H1 (cell line): ENCODE measurements around the gene VGLL2. TPM values are rescaled to one million over a fixed set of nuclear protein-coding genes. Genes with fewer than 3 reads are reported as not detected.

Source experiments
- CTCF ChIA-PET: fragments of 300-600 bp; sonication (Branson Sonifier 250); formaldehyde crosslinking; loops from one replicate; lab custom pipeline; 2021; ENCODE audit not compliant: partially characterized antibody; lab: Charles Lee
- POLR2A ChIA-PET: fragments of 300-600 bp; sonication (Branson Sonifier 250); formaldehyde crosslinking; loops from one replicate; lab custom pipeline; 2021; ENCODE audit warnings: inconsistent platforms; ENCODE audit not compliant: partially characterized antibody; lab: Charles Lee
- DNase-seq, 2 experiments: peaks; one replicate each; pipeline versions ENCODE4 v3.0.0 to v3.0.0-alpha.2; 2010 to 2022; ENCODE audit warnings: low spot score in 2 of 2, low read depth in 1 of 2, mixed read lengths in 1 of 2
- FAIRE-seq: peaks from 2 replicates; lab custom pipeline; 2011; peaks lifted over from hg19 to GRCh38; lab: Jason Lieb, UNC
- H2AFZ ChIP-seq: 2 replicates; pipeline ENCODE4 v1.8.1; 2012; ENCODE audit warnings: low read length, inconsistent platforms
- H2AK5ac ChIP-seq: 2 replicates; pipeline ENCODE4 v1.6.1; 2013; ENCODE audit warnings: low read depth, low read length
- H2BK120ac ChIP-seq: replicated peaks from 2 replicates; pipeline ENCODE3; 2013; ENCODE audit warnings: low read depth, low read length, inconsistent platforms
- H2BK12ac ChIP-seq: 2 replicates; pipeline ENCODE4 v1.6.1; 2013; ENCODE audit warnings: low read depth, low read length
- H2BK15ac ChIP-seq: 2 replicates; pipeline ENCODE4 v1.6.1; 2013; ENCODE audit warnings: low read length
- H2BK20ac ChIP-seq: 2 replicates; pipeline ENCODE4 v1.6.1; 2013; ENCODE audit warnings: low read length
- H2BK5ac ChIP-seq: 2 replicates; pipeline ENCODE4 v1.6.1; 2013; ENCODE audit warnings: low read depth, low read length
- H3K14ac ChIP-seq: 2 replicates; pipeline ENCODE4 v1.6.1; 2013; ENCODE audit warnings: inconsistent platforms; ENCODE audit not compliant: insufficient read length
- H3K18ac ChIP-seq: 2 replicates; pipeline ENCODE4 v1.6.1; 2013; ENCODE audit warnings: low read length; ENCODE audit errors: extremely low read depth
- H3K23ac ChIP-seq: 2 replicates; pipeline ENCODE4 v1.6.1; 2013; ENCODE audit warnings: inconsistent platforms; ENCODE audit not compliant: insufficient read length
- H3K23me2 ChIP-seq: 2 replicates; pipeline ENCODE4 v1.6.1; 2013; ENCODE audit warnings: low read depth, low read length
- H3K27ac ChIP-seq: 2 replicates; pipeline ENCODE4 v1.6.1; 2011; ENCODE audit warnings: low read depth, low read length, inconsistent platforms
- H3K27me3 ChIP-seq, 4 experiments: replicated peaks in 1 of 4; 1 replicate in 1 of 4; 2 replicates in 3 of 4; pipeline versions ENCODE4 v1.6.1 to v1.8.1; 2011 to 2013; ENCODE audit warnings: low read length in 3 of 4, mild to moderate bottlenecking in 3 of 4, inconsistent platforms in 2 of 4, mixed read lengths in 2 of 4, moderate library complexity in 1 of 4; ENCODE audit not compliant: control insufficient read depth in 3 of 4, insufficient read depth in 3 of 4; ENCODE audit errors: extremely low read depth in 1 of 4
- H3K36me3 ChIP-seq, 4 experiments: 2 replicates each; pipeline versions ENCODE4 v1.6.1 to v1.8.1; 2011 to 2013; ENCODE audit warnings: mild to moderate bottlenecking in 4 of 4, low read length in 3 of 4, moderate library complexity in 2 of 4, control low read depth in 1 of 4, inconsistent platforms in 1 of 4; ENCODE audit not compliant: insufficient read depth in 4 of 4, control insufficient read depth in 2 of 4
- H3K4ac ChIP-seq: replicated peaks from 2 replicates; pipeline ENCODE3; 2013; ENCODE audit warnings: low read length, low read depth, mixed read lengths, inconsistent platforms; ENCODE audit not compliant: insufficient read length
- H3K4me1 ChIP-seq, 4 experiments: replicated peaks in 1 of 4; 1 replicate in 1 of 4; 2 replicates in 3 of 4; pipeline versions ENCODE4 v1.6.1 to v1.8.1; 2011 to 2013; ENCODE audit warnings: low read length in 3 of 4, inconsistent platforms in 2 of 4, mixed read lengths in 1 of 4; ENCODE audit not compliant: insufficient read depth in 4 of 4, control insufficient read depth in 3 of 4
- H3K4me2 ChIP-seq, 2 experiments: 2 replicates each; pipeline versions ENCODE4 v1.6.1 to v1.8.1; 2011 to 2013; ENCODE audit warnings: low read depth in 2 of 2, low read length in 2 of 2, control low read depth in 1 of 2, inconsistent platforms in 1 of 2, mild to moderate bottlenecking in 1 of 2; ENCODE audit not compliant: insufficient read depth in 1 of 2
- H3K4me3 ChIP-seq, 4 experiments: fragments of 200-600, 300-600 bp in 1 of 4; sonication (generic), shearing (Covaris generic), sonication (Bioruptor Twin) in 1 of 4; 2 replicates each; pipeline versions ENCODE4 v1.5.1 to v1.8.1; 2011 to 2016; ENCODE audit warnings: low read length in 4 of 4, low read depth in 3 of 4, control low read depth in 2 of 4, inconsistent platforms in 2 of 4, mild to moderate bottlenecking in 2 of 4, mixed read lengths in 1 of 4, moderate library complexity in 1 of 4; ENCODE audit not compliant: insufficient read depth in 2 of 4; ENCODE audit errors: extremely low read depth in 1 of 4
- H3K56ac ChIP-seq: replicated peaks from 2 replicates; pipeline ENCODE3; 2013; ENCODE audit warnings: low read depth, mild to moderate bottlenecking, mixed read lengths, low read length, inconsistent platforms; ENCODE audit not compliant: insufficient read length
- H3K79me1 ChIP-seq: 2 replicates; pipeline ENCODE4 v1.6.1; 2013; ENCODE audit warnings: low read depth, low read length, control low read depth
- H3K79me2 ChIP-seq, 2 experiments: 2 replicates each; pipeline versions ENCODE4 v1.6.1 to v1.8.1; 2012 to 2013; ENCODE audit warnings: low read length in 2 of 2, mild to moderate bottlenecking in 2 of 2, inconsistent platforms in 1 of 2; ENCODE audit not compliant: insufficient read depth in 2 of 2, control insufficient read depth in 1 of 2
- H3K9ac ChIP-seq, 4 experiments: replicated peaks in 1 of 4; 1 replicate in 1 of 4; 2 replicates in 3 of 4; pipeline versions ENCODE4 v1.6.1 to v1.8.1; 2011 to 2013; ENCODE audit warnings: low read depth in 3 of 4, low read length in 3 of 4, control low read depth in 2 of 4, mild to moderate bottlenecking in 2 of 4, moderate library complexity in 2 of 4, inconsistent platforms in 1 of 4; ENCODE audit errors: extremely low read depth in 1 of 4
- H3K9me3 ChIP-seq, 2 experiments: 2 replicates each; pipeline versions ENCODE4 v1.6.1 to v1.8.1; 2012 to 2013; ENCODE audit warnings: mild to moderate bottlenecking in 2 of 2, moderate library complexity in 2 of 2, control low read depth in 1 of 2, inconsistent platforms in 1 of 2, low read depth in 1 of 2, low read length in 1 of 2, mixed read lengths in 1 of 2; ENCODE audit not compliant: insufficient read depth in 2 of 2
- H4K20me1 ChIP-seq, 2 experiments: replicated peaks in 1 of 2; 2 replicates each; pipeline versions ENCODE3 to v1.8.1; 2011 to 2013; ENCODE audit warnings: inconsistent platforms in 2 of 2, low read length in 2 of 2, mild to moderate bottlenecking in 1 of 2; ENCODE audit not compliant: insufficient read depth in 2 of 2, control insufficient read depth in 1 of 2
- H4K5ac ChIP-seq: 2 replicates; pipeline ENCODE4 v1.6.1; 2013; ENCODE audit warnings: low read length, low read depth, mixed read lengths, inconsistent platforms; ENCODE audit not compliant: insufficient read length
- H4K8ac ChIP-seq: 2 replicates; pipeline ENCODE4 v1.8.0; 2013; ENCODE audit warnings: mild to moderate bottlenecking, moderate library complexity, low read length, inconsistent platforms; ENCODE audit not compliant: insufficient read depth; ENCODE audit errors: extremely low read depth
- H4K91ac ChIP-seq: replicated peaks from 2 replicates; pipeline ENCODE3; 2013; ENCODE audit warnings: low read length, mixed read lengths, inconsistent platforms; ENCODE audit not compliant: insufficient read length
- CBX8 ChIP-seq: fragments of 300-800, 300-1000 bp; sonication (generic); IDR thresholded peaks from 2 replicates; pipeline ENCODE4 v1.7.1; 2016; ENCODE audit warnings: low read depth, low read length, borderline replicate concordance
- GTF2F1 ChIP-seq: IDR thresholded peaks from 2 replicates; pipeline ENCODE4 v1.6.1; 2012; ENCODE audit warnings: low read depth, low read length, improper control_type of control experiment, borderline replicate concordance
- POLR2A ChIP-seq, 2 experiments: IDR thresholded peaks; 1 replicate in 1 of 2; 2 replicates in 1 of 2; pipeline ENCODE4 v1.6.1; 2011; ENCODE audit warnings: low read depth in 2 of 2, low read length in 2 of 2, mild to moderate bottlenecking in 2 of 2; ENCODE audit errors: control extremely low read depth in 1 of 2
- WGBS, 2 experiments: shearing (Covaris generic) in 1 of 2; methylation state at CpG; one replicate each; pipeline versions ENCODE4 v1.1.6 to v1.1.7; 2013 to 2015; ENCODE audit warnings: low lambda C conversion rate in 2 of 2, mixed read lengths in 2 of 2, inconsistent platforms in 1 of 2, low coverage in 1 of 2, missing lambda C conversion rate in 1 of 2; ENCODE audit not compliant: insufficient replicate concordance in 2 of 2, insufficient coverage in 1 of 2, insufficient read length in 1 of 2; ENCODE audit errors: extremely low coverage in 1 of 2, missing lambda C conversion rate in 1 of 2; 5-methylcytosine and 5-hydroxymethylcytosine counted together
- polyA plus RNA-seq, 7 experiments: library from polyadenylated mRNA; depleted of rRNA in 3 of 7; stranded (reverse) in 5 of 7; unstranded in 2 of 7; fragments of >200 nt in 5 of 7; fragments of 200-250 nt in 2 of 7; gene quantifications; 1 replicate in 5 of 7; 2 replicates in 1 of 7; 4 replicates in 1 of 7; pipeline versions ENCODE4 v1.2.1 to v1.2.3, GENCODE V29; 2011 to 2013; ENCODE audit warnings: missing spikeins in 2 of 7, mixed read lengths in 2 of 7
- total RNA-seq: library from RNA; stranded (reverse); fragmentation: NEBNext Ultra II Directional; extraction: Animal tissue kit (Norgen Biotek cat#: 25700); gene quantifications from 2 replicates; pipeline ENCODE4 v1.2.1, GENCODE V29; 2021

Gene VGLL2
- total and polyA plus RNA-seq, 2 of the 8 experiments (the other 6 are each of a cell fraction or from before 2014, with no cell fraction given), result not detected

- 14% methylated on average over 8 of the region's 8 CpGs; no CpG with 5 or more reads in 1 of the 2 experiments for WGBS, 2 experiments
- peaks cover 65 to 87% (median 80%) of the 10 kb centered on the region in 4 experiments for H3K27me3 ChIP-seq
- H4K8ac ChIP-seq, result no peak overlapping the region
- CTCF ChIA-PET, result interaction anchor here (0.8 to 4.5 kb wide), 8 partner anchors 9 to 327 kb away, joined by 3 to 20 read pairs (median 4); no protein-coding TSS in a partner anchor
- H3K4ac ChIP-seq, result no peak overlapping the region
- H3K9me3 ChIP-seq, result no peaks in the 10 kb centered on the region
- FAIRE-seq, result no peak
- POLR2A ChIA-PET, result no interaction called here
- H3K23me2 ChIP-seq, result peaks cover 17% of the 10 kb centered on the region; the same call in 1 of the 2 replicates
- H2BK12ac ChIP-seq, result no peak overlapping the region
- no peak overlapping the region for H3K18ac ChIP-seq
- H4K5ac ChIP-seq, result no peak overlapping the region
- no peak overlapping the region for H3K14ac ChIP-seq
- peak overlapping the region; percentile 72 to 96 for H3K4me2 ChIP-seq
- no peak overlapping the region for H4K91ac ChIP-seq
- H2BK5ac ChIP-seq, result no peak overlapping the region
- no peaks in the 10 kb centered on the region for H3K36me3 ChIP-seq
- no peaks in the 10 kb centered on the region for H3K79me2 ChIP-seq
- H3K4me3 ChIP-seq, result peak overlapping the region; percentile 25 to 64 (median 44); a peak in 6 of 8 replicates
- peaks cover 2 to 11% of the 10 kb centered on the region in 2 experiments for H4K20me1 ChIP-seq
- H3K27ac ChIP-seq, result no peak overlapping the region
- DNase-seq, result no peak
- no peak overlapping the region for H2BK15ac ChIP-seq
- no peak overlapping the region for H2AFZ ChIP-seq
- H3K79me1 ChIP-seq, result no peaks in the 10 kb centered on the region
- H2BK120ac ChIP-seq, result no peak overlapping the region
- no peak overlapping the region for H3K23ac ChIP-seq
- H3K9ac ChIP-seq, result no peak overlapping the region
- TF ChIP-seq CBX8 (peak; percentile 70; the same call in 1 of the 2 replicates), GTF2F1 (no peak), POLR2A (IDR thresholded peaks at IDR 0.05; ENCODE audit: control extremely low read depth in 1 of 2, low read depth in 2 of 2, low read length in 2 of 2) (no peak)
- no peak overlapping the region for H3K56ac ChIP-seq
- no peak overlapping the region for H2BK20ac ChIP-seq
- H2AK5ac ChIP-seq, result no peak overlapping the region
- H3K4me1 ChIP-seq, result peaks cover 0 to 17% (median 4%) of the 10 kb centered on the region in 4 experiments; a peak in 4 of 7 replicates
Observed at GRCh38 chr6:117269638-117270054, 4.3 kb downstream of the VGLL2 start.
